Cardiac muscle cell (in vitro differentiated cells and primary cell): ENCODE results near the gene PLCB2. TPM values are rescaled to one million over a fixed set of nuclear protein-coding genes. Genes with fewer than 3 reads are reported as not detected.
A peak's percentile ranks its signal among the peaks of the same experiment; 100 is the strongest.

Experiments
- DNase-seq, 2 donors: peaks; one replicate each; pipeline versions ENCODE4 v3.0.0 to v3.0.0-alpha.2; 2010 to 2017; ENCODE audit warnings: low read depth in 1 of 2, low spot score in 1 of 2
- H3K27ac ChIP-seq: fragments of 200-600 bp; sonication (generic); 2 replicates; pipeline ENCODE4 v1.5.1; 2016
- H3K27me3 ChIP-seq: fragments of 200-600 bp; sonication (generic); 2 replicates; pipeline ENCODE4 v1.6.0; 2016; ENCODE audit warnings: control low read depth
- H3K36me3 ChIP-seq: fragments of 200-600 bp; sonication (generic); 2 replicates; pipeline ENCODE4 v1.5.1; 2016; ENCODE audit warnings: control low read depth
- H3K4me1 ChIP-seq: fragments of 200-600 bp; sonication (generic); 2 replicates; pipeline ENCODE4 v1.8.1; 2017; ENCODE audit warnings: low read depth, mild to moderate bottlenecking, mixed run types
- H3K4me3 ChIP-seq: fragments of 200-600 bp; sonication (generic); 2 replicates; pipeline ENCODE4 v1.5.1; 2016; ENCODE audit warnings: mild to moderate bottlenecking
- H3K9me3 ChIP-seq: fragments of 200-600 bp; sonication (generic); 2 replicates; pipeline ENCODE4 v1.5.1; 2017; ENCODE audit warnings: low read depth, mild to moderate bottlenecking, control low read depth
- polyA plus RNA-seq: library from polyadenylated mRNA; unstranded; fragments of >200 nt; fragmentation: Nextera tagmentation; extraction: Ambion mirVana; gene quantifications from 2 replicates; pipeline ENCODE4 v1.2.1, GENCODE V29; 2016
- total RNA-seq: library from RNA; depleted of rRNA; stranded (reverse); fragments of >200 nt; gene quantifications from 2 replicates; pipeline ENCODE4 v1.2.3, GENCODE V29; 2016
- TF ChIP-seq, protein P1 (sequence below): IDR thresholded peaks from 2 replicates; pipeline ENCODE4 v1.5.1; 2012; ENCODE audit warnings: low read depth, mild to moderate bottlenecking, low read length

Gene PLCB2
- total and polyA plus RNA-seq, 2 experiments from 2014 or later: 28.3 to 41.2 TPM

DNA sequence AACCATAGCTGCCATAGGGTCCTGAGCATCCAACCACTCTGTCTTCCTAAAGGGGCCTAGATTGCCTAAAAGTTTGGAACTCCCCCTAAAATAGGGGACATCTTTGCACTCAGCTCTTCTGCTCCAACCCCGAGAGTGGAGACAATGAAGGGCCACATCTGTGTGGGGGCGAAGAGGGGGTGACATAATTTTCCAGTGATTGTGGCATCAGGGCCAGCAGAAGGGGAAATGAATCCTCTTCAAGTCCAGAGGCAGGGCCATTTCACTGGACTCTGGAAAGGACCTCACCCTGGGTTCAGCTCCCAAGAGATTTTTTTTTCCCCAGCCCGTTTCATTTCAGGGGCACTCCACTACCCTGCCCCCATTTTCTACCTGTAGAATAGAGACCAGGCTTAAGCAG is 20.2 kb downstream of the PLCB2 start:
- no peaks in the 10 kb centered on the region for H3K36me3 ChIP-seq
- no peaks in the 10 kb centered on the region for H3K9me3 ChIP-seq
- DNase-seq: no peak
- peaks cover 29% of the 10 kb centered on the region for H3K4me1 ChIP-seq
- H3K27me3 ChIP-seq: peaks cover 29% of the 10 kb centered on the region
- TF ChIP-seq, protein P1, sequence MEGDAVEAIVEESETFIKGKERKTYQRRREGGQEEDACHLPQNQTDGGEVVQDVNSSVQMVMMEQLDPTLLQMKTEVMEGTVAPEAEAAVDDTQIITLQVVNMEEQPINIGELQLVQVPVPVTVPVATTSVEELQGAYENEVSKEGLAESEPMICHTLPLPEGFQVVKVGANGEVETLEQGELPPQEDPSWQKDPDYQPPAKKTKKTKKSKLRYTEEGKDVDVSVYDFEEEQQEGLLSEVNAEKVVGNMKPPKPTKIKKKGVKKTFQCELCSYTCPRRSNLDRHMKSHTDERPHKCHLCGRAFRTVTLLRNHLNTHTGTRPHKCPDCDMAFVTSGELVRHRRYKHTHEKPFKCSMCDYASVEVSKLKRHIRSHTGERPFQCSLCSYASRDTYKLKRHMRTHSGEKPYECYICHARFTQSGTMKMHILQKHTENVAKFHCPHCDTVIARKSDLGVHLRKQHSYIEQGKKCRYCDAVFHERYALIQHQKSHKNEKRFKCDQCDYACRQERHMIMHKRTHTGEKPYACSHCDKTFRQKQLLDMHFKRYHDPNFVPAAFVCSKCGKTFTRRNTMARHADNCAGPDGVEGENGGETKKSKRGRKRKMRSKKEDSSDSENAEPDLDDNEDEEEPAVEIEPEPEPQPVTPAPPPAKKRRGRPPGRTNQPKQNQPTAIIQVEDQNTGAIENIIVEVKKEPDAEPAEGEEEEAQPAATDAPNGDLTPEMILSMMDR: no peak
- H3K27ac ChIP-seq: no peak overlapping the region
- no peak overlapping the region for H3K4me3 ChIP-seq

GRCh38 chr15:40286794-40287193 is 20.9 kb downstream of the PLCB2 start:
- Histone ChIP-seq H3K36me3 (no peaks in the 10 kb centered on the region), H3K4me3 (no peak overlapping the region), H3K4me1 (peaks cover 26% of the 10 kb centered on the region), H3K27ac (peak overlapping the region; percentile 24), H3K9me3 (no peaks in the 10 kb centered on the region), H3K27me3 (peaks cover 31% of the 10 kb centered on the region)
- TF ChIP-seq, protein P1: no peak
- DNase-seq: no peak

DNA sequence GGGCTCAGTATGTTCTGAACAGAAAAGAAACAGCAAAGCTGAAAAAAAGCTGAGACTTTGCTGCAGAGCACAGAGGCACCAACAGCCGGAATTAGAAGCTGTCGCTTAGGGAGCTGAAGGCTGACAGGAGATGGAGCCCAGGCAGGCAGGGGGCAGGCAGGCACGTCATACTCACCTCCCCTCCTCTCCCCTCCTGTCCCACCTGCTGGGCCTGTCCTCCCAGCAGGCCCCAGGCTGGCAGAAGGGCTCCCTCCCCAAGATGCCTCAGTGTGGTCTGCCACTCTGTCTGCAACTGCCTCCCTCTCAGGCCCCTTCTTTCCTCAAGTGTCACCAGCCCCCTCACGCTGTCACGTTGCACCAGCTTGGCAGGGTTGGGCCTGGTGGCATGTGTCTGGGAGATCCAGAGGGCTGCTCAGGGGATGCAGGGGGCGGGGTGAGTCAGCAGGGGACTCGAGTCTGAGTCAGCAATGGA is 21.6 kb downstream of the PLCB2 start:
- TF ChIP-seq, protein P1: no peak
- H3K27me3 ChIP-seq: peaks cover 36% of the 10 kb centered on the region
- no peaks in the 10 kb centered on the region for H3K36me3 ChIP-seq
- peak overlapping the region; percentile 90 for H3K27ac ChIP-seq
- H3K4me1 ChIP-seq: peaks cover 25% of the 10 kb centered on the region
- no peaks in the 10 kb centered on the region for H3K9me3 ChIP-seq
- DNase-seq: peak in 1 of 2 donors; percentile 59
- H3K4me3 ChIP-seq: no peak overlapping the region

DNA sequence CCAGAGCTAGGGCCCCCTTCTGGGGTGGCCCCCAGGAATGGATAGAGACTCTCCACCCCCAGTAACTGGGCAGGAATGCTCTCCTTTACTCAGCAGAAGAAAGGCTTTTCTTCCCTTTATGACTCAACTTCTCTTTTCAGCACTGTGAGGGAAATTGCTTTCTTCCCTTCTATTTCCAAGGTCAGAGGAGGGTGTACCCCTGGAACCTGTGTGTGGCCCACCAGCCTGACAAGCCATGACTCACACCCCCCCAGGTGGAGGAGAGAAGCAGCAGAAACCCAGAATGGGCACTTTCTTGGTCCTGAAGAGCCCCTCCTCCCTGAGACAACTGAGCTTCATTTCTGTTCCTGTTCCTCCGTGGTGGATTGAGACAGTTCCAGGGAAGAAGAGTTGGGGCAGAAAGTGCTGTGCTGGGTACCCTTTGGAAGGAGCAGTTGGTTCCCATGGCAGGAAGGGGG is 22.2 kb downstream of the PLCB2 start:
- TF ChIP-seq, protein P1: no peak
- no peak overlapping the region for H3K4me3 ChIP-seq
- H3K36me3 ChIP-seq: no peaks in the 10 kb centered on the region
- H3K4me1 ChIP-seq: peaks cover 30% of the 10 kb centered on the region
- peak overlapping the region; percentile 90 for H3K27ac ChIP-seq
- peaks cover 40% of the 10 kb centered on the region for H3K27me3 ChIP-seq
- DNase-seq: no peak
- no peaks in the 10 kb centered on the region for H3K9me3 ChIP-seq

GRCh38 chr15:40285151-40285550 is 22.6 kb downstream of the PLCB2 start:
- H3K27me3 ChIP-seq: peaks cover 39% of the 10 kb centered on the region
- no peaks in the 10 kb centered on the region for H3K9me3 ChIP-seq
- TF ChIP-seq, protein P1: no peak
- H3K36me3 ChIP-seq: no peaks in the 10 kb centered on the region
- H3K27ac ChIP-seq: peak overlapping the region; percentile 90
- peak; percentile 18 to 61 for DNase-seq
- no peak overlapping the region for H3K4me3 ChIP-seq
- H3K4me1 ChIP-seq: peaks cover 35% of the 10 kb centered on the region
